ENCODE measurements around the gene TMEM267. TPM values are rescaled to one million over a fixed set of nuclear protein-coding genes. Genes with fewer than 3 reads are reported as not detected.

The TMEM267 gene
- polyA plus RNA-seq, 1 experiment = 16.3 TPM

- no peak for DNase-seq (ENCODE audit: low read depth, low spot score)
- ChIA-PET POLR2A (no interaction called here), CTCF (interaction anchor here (1.0 to 1.6 kb wide), 2 partner anchors 32 to 62 kb away, joined by 3 to 4 read pairs; partner anchors contain the start of gene TMEM267)
- H3K27ac ChIP-seq (ENCODE audit: low read depth, low read length) = no peak overlapping the region
- H3K9me3 ChIP-seq (ENCODE audit: control insufficient read depth, insufficient read depth, low read length) = no peaks in the 10 kb centered on the region
- no peak for TF ChIP-seq CTCF (IDR thresholded peaks at IDR 0.05; ENCODE audit: low read depth, low read length)
- no peaks in the 10 kb centered on the region for H3K27me3 ChIP-seq (ENCODE audit: control insufficient read depth, insufficient read depth, low read length)
- no peak overlapping the region for H3K4me3 ChIP-seq (ENCODE audit: low read depth, low read length)
These were observed 61.5 kb downstream of the TMEM267 start for GRCh38 chr5:43422143-43422542.

GRCh38 chr5:43421450-43422133, 62.1 kb downstream of the TMEM267 start:
- Histone ChIP-seq H3K9me3 (ENCODE audit: control insufficient read depth, insufficient read depth, low read length) (no peaks in the 10 kb centered on the region), H3K27me3 (ENCODE audit: control insufficient read depth, insufficient read depth, low read length) (no peaks in the 10 kb centered on the region), H3K27ac (ENCODE audit: low read depth, low read length) (no peak overlapping the region), H3K4me3 (ENCODE audit: low read depth, low read length) (no peak overlapping the region)
- no peak for DNase-seq (ENCODE audit: low read depth, low spot score)
- TF ChIP-seq CTCF (IDR thresholded peaks at IDR 0.05; ENCODE audit: low read depth, low read length) = no peak
- POLR2A ChIA-PET = no interaction called here
- CTCF ChIA-PET = interaction anchor here (1.0 to 1.6 kb wide), 2 partner anchors 32 to 62 kb away, joined by 3 to 4 read pairs; partner anchors contain the start of gene TMEM267

- Histone ChIP-seq H3K27ac (ENCODE audit: low read depth, low read length) (no peak overlapping the region), H3K9me3 (ENCODE audit: control insufficient read depth, insufficient read depth, low read length) (no peaks in the 10 kb centered on the region), H3K27me3 (ENCODE audit: control insufficient read depth, insufficient read depth, low read length) (peaks cover 2% of the 10 kb centered on the region), H3K4me3 (ENCODE audit: low read depth, low read length) (no peak overlapping the region)
- ChIA-PET CTCF (no interaction called here), POLR2A (no interaction called here)
- no peak for DNase-seq (ENCODE audit: low read depth, low spot score)
- TF ChIP-seq CTCF (IDR thresholded peaks at IDR 0.05; ENCODE audit: low read depth, low read length) = no peak
These were observed 63.4 kb downstream of the TMEM267 start for GRCh38 chr5:43420241-43420640.

GRCh38 chr5:43418561-43418960, 65.1 kb downstream of the TMEM267 start:
- no peaks in the 10 kb centered on the region for H3K9me3 ChIP-seq (ENCODE audit: control insufficient read depth, insufficient read depth, low read length)
- no peak for DNase-seq (ENCODE audit: low read depth, low spot score)
- no peak overlapping the region for H3K4me3 ChIP-seq (ENCODE audit: low read depth, low read length)
- no peak for TF ChIP-seq CTCF (IDR thresholded peaks at IDR 0.05; ENCODE audit: low read depth, low read length)
- ChIA-PET CTCF (no interaction called here), POLR2A (no interaction called here)
- peaks cover 2% of the 10 kb centered on the region for H3K27me3 ChIP-seq (ENCODE audit: control insufficient read depth, insufficient read depth, low read length)
- no peak overlapping the region for H3K27ac ChIP-seq (ENCODE audit: low read depth, low read length)

- DNase-seq (ENCODE audit: low read depth, low spot score) = no peak
- Histone ChIP-seq H3K4me3 (ENCODE audit: low read depth, low read length) (no peak overlapping the region), H3K27ac (ENCODE audit: low read depth, low read length) (no peak overlapping the region), H3K27me3 (ENCODE audit: control insufficient read depth, insufficient read depth, low read length) (peaks cover 2% of the 10 kb centered on the region), H3K9me3 (ENCODE audit: control insufficient read depth, insufficient read depth, low read length) (no peaks in the 10 kb centered on the region)
- CTCF ChIA-PET = no interaction called here
- no peak for TF ChIP-seq CTCF (IDR thresholded peaks at IDR 0.05; ENCODE audit: low read depth, low read length)
- POLR2A ChIA-PET = no interaction called here
These were observed 66.8 kb downstream of the TMEM267 start for GRCh38 chr5:43416803-43417394.

Measured in AG04450 (cell line).